ENCODE measurements around the gene DNAH10.

The DNAH10 gene

GRCh38 chr12:123935956-123936355 is 173.9 kb downstream of the DNAH10 start:
- Histone ChIP-seq H3K9ac (ENCODE audit: low read depth, low read length) (no peak overlapping the region), H3K9me3 (ENCODE audit: control insufficient read depth, insufficient read depth, low read length) (no peaks in the 10 kb centered on the region), H3K27me3 (ENCODE audit: control insufficient read depth, insufficient read depth, low read length) (peaks cover 3% of the 10 kb centered on the region), H3K4me1 (ENCODE audit: control insufficient read depth, insufficient read depth, low read length) (no peaks in the 10 kb centered on the region), H3K36me3 (ENCODE audit: control insufficient read depth, insufficient read depth, low read length) (no peaks in the 10 kb centered on the region), H3K4me3 (ENCODE audit: low read depth, low read length) (no peak overlapping the region)

DNA sequence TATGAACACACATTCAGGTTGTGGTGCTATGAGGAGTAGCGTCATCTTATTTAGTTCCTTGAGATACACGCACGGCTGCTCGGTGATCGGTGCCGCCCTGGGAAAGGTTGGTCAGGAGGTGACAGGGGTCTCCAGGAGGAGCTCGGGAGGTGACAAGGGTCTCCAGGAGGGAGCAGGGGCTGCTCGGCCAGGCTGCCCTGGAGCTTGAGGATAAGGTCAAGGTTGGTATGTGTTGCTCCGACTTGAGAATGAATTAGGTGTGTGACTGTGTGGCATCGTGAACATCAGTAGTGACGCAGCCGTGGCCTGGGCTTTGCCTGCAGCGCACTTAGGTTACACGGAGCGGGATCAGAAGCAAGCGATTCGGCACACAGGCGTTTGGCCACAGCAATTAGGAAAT is 174.4 kb downstream of the DNAH10 start:
- H3K9ac ChIP-seq (ENCODE audit: low read depth, low read length) = no peak overlapping the region

GRCh38 chr12:123936956-123937706 is 175.0 kb downstream of the DNAH10 start:
- Histone ChIP-seq H3K36me3 (ENCODE audit: control insufficient read depth, insufficient read depth, low read length) (no peaks in the 10 kb centered on the region), H3K4me1 (ENCODE audit: control insufficient read depth, insufficient read depth, low read length) (no peaks in the 10 kb centered on the region), H3K27me3 (ENCODE audit: control insufficient read depth, insufficient read depth, low read length) (peaks cover 3% of the 10 kb centered on the region), H3K9ac (ENCODE audit: low read depth, low read length) (no peak overlapping the region), H3K4me3 (ENCODE audit: low read depth, low read length) (no peak overlapping the region), H3K9me3 (ENCODE audit: control insufficient read depth, insufficient read depth, low read length) (no peaks in the 10 kb centered on the region)

More for the DNA sequence above, 174.4 kb downstream of the DNAH10 start:
- no peak overlapping the region for H3K4me3 ChIP-seq (ENCODE audit: low read depth, low read length)
- H3K27me3 ChIP-seq (ENCODE audit: control insufficient read depth, insufficient read depth, low read length) = peaks cover 3% of the 10 kb centered on the region
- no peaks in the 10 kb centered on the region for H3K4me1 ChIP-seq (ENCODE audit: control insufficient read depth, insufficient read depth, low read length)
- H3K36me3 ChIP-seq (ENCODE audit: control insufficient read depth, insufficient read depth, low read length) = no peaks in the 10 kb centered on the region
- no peaks in the 10 kb centered on the region for H3K9me3 ChIP-seq (ENCODE audit: control insufficient read depth, insufficient read depth, low read length)

DNA sequence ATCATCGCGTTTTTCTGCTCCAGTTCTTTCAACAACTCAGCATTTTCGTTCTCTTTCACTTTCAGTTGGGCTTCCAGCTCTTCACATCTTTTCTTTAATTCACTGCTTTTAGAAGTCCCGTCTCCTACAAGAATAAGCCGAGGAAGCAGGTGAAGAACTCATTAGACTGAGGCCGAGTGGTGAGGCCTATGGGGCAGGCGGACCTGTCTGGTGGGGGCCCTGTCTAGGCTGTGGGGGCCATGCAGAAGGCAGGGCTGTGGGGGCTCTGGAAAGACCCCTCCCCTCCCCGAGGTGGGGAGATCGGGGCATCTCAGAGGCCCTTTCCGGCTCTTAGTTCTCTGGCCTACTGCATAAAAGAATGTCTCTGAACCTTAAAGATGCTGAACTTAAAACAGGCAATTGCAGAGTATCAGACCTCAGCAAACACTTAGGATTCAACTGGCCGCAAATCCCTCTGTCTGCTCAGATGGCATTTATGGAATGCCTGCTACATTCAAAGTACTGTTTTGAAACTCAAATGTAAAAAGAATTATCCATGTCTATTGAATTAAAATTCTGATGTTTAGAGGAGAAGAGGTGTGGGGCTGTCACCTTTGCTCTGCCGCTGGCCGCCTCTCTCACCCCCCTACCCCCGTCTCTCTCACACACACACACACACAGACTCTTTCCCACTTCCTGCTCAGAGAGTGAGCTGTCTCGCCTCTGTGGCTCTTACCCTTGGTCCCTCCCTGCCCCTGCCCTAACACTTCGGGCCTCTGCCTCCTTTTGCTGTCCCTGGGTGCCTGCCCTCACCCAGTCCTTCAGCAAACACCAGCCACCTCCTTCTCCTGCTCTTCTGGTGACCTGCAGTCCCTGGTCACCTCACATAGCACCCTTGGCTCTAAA is 175.8 kb downstream of the DNAH10 start:
- no peaks in the 10 kb centered on the region for H3K27me3 ChIP-seq (ENCODE audit: control insufficient read depth, insufficient read depth, low read length)
- H3K4me3 ChIP-seq (ENCODE audit: low read depth, low read length) = no peak overlapping the region
- H3K4me1 ChIP-seq (ENCODE audit: control insufficient read depth, insufficient read depth, low read length) = no peaks in the 10 kb centered on the region
- H3K9ac ChIP-seq (ENCODE audit: low read depth, low read length) = no peak overlapping the region
- no peaks in the 10 kb centered on the region for H3K36me3 ChIP-seq (ENCODE audit: control insufficient read depth, insufficient read depth, low read length)
- H3K9me3 ChIP-seq (ENCODE audit: control insufficient read depth, insufficient read depth, low read length) = no peaks in the 10 kb centered on the region

- H3K4me3 ChIP-seq (ENCODE audit: low read depth, low read length) = no peak overlapping the region
- no peak overlapping the region for H3K9ac ChIP-seq (ENCODE audit: low read depth, low read length)
- H3K4me1 ChIP-seq (ENCODE audit: control insufficient read depth, insufficient read depth, low read length) = no peaks in the 10 kb centered on the region
- no peaks in the 10 kb centered on the region for H3K36me3 ChIP-seq (ENCODE audit: control insufficient read depth, insufficient read depth, low read length)
- no peaks in the 10 kb centered on the region for H3K27me3 ChIP-seq (ENCODE audit: control insufficient read depth, insufficient read depth, low read length)
- H3K9me3 ChIP-seq (ENCODE audit: control insufficient read depth, insufficient read depth, low read length) = no peaks in the 10 kb centered on the region
Measured at GRCh38 chr12:123938679-123939480, 176.8 kb downstream of the DNAH10 start.

DNA sequence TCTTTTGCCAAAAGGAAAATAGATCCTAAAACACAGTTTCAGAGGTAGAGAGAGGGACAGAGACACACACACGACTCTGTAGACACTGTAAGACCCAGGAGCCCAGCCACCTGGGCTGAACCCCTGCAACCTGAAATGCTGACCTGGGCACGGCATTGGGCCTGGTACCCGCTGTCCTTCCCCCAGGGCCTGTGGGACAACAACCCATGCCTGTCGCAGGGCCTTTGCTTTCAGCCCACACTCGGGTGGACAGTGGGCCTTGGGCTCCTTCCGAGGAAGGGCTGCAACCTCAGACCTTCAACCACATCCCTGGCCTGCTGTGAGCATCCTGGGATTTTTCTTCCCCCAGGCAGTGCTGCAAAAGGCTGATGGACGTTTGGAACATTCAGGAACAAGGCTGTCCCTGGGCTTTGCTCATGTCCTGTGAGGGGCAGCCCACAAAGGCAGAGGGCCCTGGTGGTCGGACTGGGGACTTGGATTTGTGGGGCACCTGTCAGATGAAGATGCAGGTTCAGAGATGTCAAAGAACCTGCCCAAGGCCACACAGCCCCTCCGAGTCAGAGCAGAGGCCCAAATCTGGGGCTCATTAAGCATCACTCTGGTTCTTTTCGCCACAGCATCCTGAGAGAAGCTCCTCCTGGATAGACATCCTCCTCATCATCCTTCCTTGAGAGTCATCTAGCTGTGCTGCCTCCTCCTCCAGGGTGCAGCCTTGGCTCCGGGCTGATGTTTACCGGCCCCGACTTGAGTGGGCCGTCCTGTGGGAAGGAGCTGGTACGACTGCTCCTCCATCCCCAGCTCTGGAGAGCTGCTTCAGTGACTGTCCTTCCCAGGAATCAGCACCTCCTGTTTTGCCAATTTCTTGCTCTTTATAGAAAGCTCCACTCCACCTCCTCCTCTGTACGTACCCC is 177.9 kb downstream of the DNAH10 start:
- H3K4me3 ChIP-seq (ENCODE audit: low read depth, low read length) = no peak overlapping the region
- H3K27me3 ChIP-seq (ENCODE audit: control insufficient read depth, insufficient read depth, low read length) = peaks cover 1% of the 10 kb centered on the region
- H3K9me3 ChIP-seq (ENCODE audit: control insufficient read depth, insufficient read depth, low read length) = no peaks in the 10 kb centered on the region
- H3K9ac ChIP-seq (ENCODE audit: low read depth, low read length) = no peak overlapping the region
- no peaks in the 10 kb centered on the region for H3K36me3 ChIP-seq (ENCODE audit: control insufficient read depth, insufficient read depth, low read length)
- H3K4me1 ChIP-seq (ENCODE audit: control insufficient read depth, insufficient read depth, low read length) = no peaks in the 10 kb centered on the region

GRCh38 chr12:123940627-123940966 is 178.5 kb downstream of the DNAH10 start:
- no peaks in the 10 kb centered on the region for H3K4me1 ChIP-seq (ENCODE audit: control insufficient read depth, insufficient read depth, low read length)
- no peak overlapping the region for H3K4me3 ChIP-seq (ENCODE audit: low read depth, low read length)
- H3K9me3 ChIP-seq (ENCODE audit: control insufficient read depth, insufficient read depth, low read length) = no peaks in the 10 kb centered on the region
- H3K27me3 ChIP-seq (ENCODE audit: control insufficient read depth, insufficient read depth, low read length) = peaks cover 5% of the 10 kb centered on the region
- H3K36me3 ChIP-seq (ENCODE audit: control insufficient read depth, insufficient read depth, low read length) = no peaks in the 10 kb centered on the region
- H3K9ac ChIP-seq (ENCODE audit: low read depth, low read length) = no peak overlapping the region

DNA sequence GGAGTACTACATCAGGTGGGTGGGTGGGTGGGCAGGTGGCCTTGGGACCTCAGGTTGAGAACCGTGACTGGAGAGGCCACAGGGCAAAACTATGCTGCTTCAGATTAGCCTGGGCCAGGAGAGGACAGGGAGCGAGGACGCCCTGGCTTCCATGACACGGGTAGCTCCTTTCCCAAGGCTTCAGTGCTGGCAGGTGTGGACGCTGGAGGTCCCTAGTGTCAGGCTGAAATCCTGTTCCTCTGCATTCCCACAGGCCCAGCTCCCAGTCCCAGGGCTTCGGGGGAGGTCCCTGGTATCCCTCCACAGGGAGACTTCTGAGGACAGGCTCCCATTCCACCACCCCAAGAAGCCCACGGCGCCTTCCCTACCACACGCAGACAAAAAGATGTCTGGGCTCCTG is 178.9 kb downstream of the DNAH10 start:
- no peaks in the 10 kb centered on the region for H3K4me1 ChIP-seq (ENCODE audit: control insufficient read depth, insufficient read depth, low read length)
- no peaks in the 10 kb centered on the region for H3K36me3 ChIP-seq (ENCODE audit: control insufficient read depth, insufficient read depth, low read length)
- H3K9me3 ChIP-seq (ENCODE audit: control insufficient read depth, insufficient read depth, low read length) = no peaks in the 10 kb centered on the region
- peaks cover 5% of the 10 kb centered on the region for H3K27me3 ChIP-seq (ENCODE audit: control insufficient read depth, insufficient read depth, low read length)
- H3K9ac ChIP-seq (ENCODE audit: low read depth, low read length) = no peak overlapping the region
- H3K4me3 ChIP-seq (ENCODE audit: low read depth, low read length) = no peak overlapping the region

- Histone ChIP-seq H3K4me1 (ENCODE audit: control insufficient read depth, insufficient read depth, low read length) (no peaks in the 10 kb centered on the region), H3K9me3 (ENCODE audit: control insufficient read depth, insufficient read depth, low read length) (no peaks in the 10 kb centered on the region), H3K27me3 (ENCODE audit: control insufficient read depth, insufficient read depth, low read length) (peaks cover 5% of the 10 kb centered on the region), H3K9ac (ENCODE audit: low read depth, low read length) (no peak overlapping the region), H3K4me3 (ENCODE audit: low read depth, low read length) (no peak overlapping the region), H3K36me3 (ENCODE audit: control insufficient read depth, insufficient read depth, low read length) (no peaks in the 10 kb centered on the region)
Measured at GRCh38 chr12:123941624-123942237, 179.6 kb downstream of the DNAH10 start.

DNA sequence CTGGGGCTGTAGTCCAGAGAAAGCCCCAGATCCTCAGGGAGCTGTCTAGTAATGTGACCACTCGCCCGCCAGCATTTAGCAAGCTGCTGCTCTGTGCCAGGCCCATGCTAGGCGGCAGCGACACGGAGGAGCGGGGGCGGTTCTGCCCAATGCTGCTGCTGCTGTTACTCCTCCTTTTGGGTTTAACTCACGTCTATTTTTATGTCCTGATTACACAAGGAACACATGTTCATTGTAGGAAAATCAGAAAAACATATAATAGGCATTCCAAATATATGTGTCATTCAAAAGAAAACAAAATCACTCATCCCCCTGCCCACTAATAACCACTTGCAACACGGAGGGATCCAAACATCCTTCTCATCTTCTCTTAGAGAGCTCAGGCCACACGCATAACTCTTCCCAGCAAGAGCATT is 180.1 kb downstream of the DNAH10 start:
- Histone ChIP-seq H3K36me3 (ENCODE audit: control insufficient read depth, insufficient read depth, low read length) (no peaks in the 10 kb centered on the region), H3K4me1 (ENCODE audit: control insufficient read depth, insufficient read depth, low read length) (no peaks in the 10 kb centered on the region), H3K4me3 (ENCODE audit: low read depth, low read length) (no peak overlapping the region), H3K27me3 (ENCODE audit: control insufficient read depth, insufficient read depth, low read length) (peaks cover 5% of the 10 kb centered on the region), H3K9ac (ENCODE audit: low read depth, low read length) (no peak overlapping the region), H3K9me3 (ENCODE audit: control insufficient read depth, insufficient read depth, low read length) (no peaks in the 10 kb centered on the region)

All from iPS-15b (cell line).